NCI-H187 (cell line): ENCODE measurements around the gene TBC1D22A.

ENCODE experiments used
- DNase-seq, 2 experiments: peaks; one replicate each; lab custom pipeline; 2025; lab: John Stamatoyannopoulos, UW

The TBC1D22A gene

GRCh38 chr22:47201996-47202818 lies 439.8 kb downstream of the TBC1D22A start:
- no peak for DNase-seq

DNA sequence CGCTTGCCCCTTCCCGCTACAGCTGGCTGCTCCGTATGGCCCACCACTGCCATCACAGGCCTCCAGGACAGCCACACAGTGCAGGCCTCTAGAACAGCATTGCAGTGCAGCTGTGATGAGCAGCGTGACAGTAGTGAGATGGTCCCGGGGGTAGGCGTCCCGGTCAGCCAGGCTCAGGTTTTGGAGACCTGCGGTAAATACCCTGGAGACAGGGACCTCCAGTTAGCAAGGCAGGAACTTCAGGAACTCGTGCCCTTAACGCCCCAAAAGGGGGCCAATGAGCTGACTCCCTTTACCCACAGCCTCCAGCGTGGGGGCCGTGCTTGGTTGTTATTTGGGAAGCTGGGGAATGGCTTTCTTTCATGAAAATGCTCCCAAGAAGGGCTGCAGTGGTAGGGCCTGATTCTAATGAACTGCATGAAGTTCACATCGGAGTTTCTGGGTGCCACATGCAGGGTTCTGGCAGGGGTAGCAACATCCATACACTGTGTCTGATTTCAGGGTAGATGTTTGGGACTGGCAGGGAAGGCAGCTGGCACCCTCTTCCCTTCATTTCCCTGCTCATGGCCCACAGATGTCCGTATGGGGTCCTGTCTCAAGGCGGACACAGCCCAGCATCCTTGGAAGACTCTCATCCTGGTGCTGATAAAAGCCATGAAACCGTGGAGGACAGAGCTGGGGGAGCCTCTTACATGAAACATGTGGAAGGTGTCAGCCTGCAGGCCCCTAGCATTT lies 440.5 kb downstream of the TBC1D22A start:
- no peak for DNase-seq

- no peak for DNase-seq
These were observed 441.1 kb downstream of the TBC1D22A start for GRCh38 chr22:47203554-47203991.

GRCh38 chr22:47204002-47204979 lies 441.8 kb downstream of the TBC1D22A start:
- DNase-seq: no peak

DNA sequence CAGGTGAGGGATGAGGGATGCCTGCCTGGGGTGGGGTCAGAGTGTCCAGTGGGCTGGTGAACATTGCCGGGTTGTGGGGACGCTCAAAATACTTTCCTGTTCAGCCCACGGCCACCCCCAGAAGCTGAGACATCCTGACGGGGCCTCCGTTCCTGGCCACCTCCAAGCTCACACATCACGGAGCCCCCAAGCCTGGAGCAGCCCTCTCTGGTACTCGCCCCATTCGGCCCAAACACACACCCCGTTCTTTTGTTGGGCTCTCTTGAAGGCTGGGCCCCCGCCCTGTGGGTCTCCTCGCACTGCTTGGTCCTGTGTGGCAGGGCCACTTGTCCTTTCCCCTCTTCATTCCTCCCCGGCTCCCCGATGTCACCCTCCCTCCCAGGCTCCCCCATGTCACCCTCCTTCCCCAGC lies 442.6 kb downstream of the TBC1D22A start:
- DNase-seq: no peak

DNA sequence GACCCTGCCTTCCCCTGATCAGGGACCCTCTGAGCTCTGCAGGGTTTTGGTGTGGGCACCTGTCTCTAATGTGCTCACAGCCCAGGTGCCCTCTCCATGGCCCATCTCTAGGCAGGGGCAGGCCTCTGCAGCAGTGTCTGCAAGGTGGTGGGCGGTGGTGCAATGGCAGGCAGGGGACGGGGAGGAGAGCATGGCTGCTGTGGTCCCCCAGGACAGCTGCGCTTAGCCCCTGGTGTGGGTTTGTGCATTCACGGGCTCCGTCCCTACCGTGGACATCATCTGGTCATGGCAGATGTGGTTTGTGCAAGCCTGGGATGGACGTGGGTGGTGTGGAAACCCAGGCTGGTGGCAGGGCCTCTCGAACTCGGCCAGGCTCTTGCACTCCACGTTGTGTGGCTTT lies 443.1 kb downstream of the TBC1D22A start:
- DNase-seq: no peak

DNA sequence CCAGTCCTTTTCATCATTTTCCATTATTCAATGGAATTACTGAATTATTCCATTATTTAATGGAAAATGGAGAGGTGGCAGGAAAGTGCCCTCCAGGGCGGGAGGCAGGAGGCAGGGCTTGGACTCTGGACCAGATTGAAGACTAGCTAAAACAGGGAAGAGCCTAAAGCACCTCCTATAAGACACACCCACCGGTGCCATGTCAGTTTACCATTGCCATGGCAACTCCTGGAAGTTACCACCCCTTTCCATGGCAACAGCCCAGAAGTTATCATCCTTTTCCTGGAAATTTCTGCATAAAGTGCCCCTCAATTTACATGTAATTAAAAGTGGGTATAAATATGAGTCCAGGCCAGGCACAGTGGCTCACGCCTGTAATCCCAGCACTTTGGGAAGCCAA lies 443.7 kb downstream of the TBC1D22A start:
- DNase-seq: no peak

- DNase-seq: no peak
These were observed 444.3 kb downstream of the TBC1D22A start for GRCh38 chr22:47206666-47207218.

- DNase-seq: no peak
These were observed 444.9 kb downstream of the TBC1D22A start for GRCh38 chr22:47207387-47207786.

GRCh38 chr22:47207846-47208554 lies 445.6 kb downstream of the TBC1D22A start:
- DNase-seq: no peak

GRCh38 chr22:47208630-47209029 lies 446.2 kb downstream of the TBC1D22A start:
- DNase-seq: no peak

- no peak for DNase-seq
These were observed 446.6 kb downstream of the TBC1D22A start for GRCh38 chr22:47209040-47209514.

- DNase-seq: no peak
These were observed 447.1 kb downstream of the TBC1D22A start for GRCh38 chr22:47209547-47210023.

DNA sequence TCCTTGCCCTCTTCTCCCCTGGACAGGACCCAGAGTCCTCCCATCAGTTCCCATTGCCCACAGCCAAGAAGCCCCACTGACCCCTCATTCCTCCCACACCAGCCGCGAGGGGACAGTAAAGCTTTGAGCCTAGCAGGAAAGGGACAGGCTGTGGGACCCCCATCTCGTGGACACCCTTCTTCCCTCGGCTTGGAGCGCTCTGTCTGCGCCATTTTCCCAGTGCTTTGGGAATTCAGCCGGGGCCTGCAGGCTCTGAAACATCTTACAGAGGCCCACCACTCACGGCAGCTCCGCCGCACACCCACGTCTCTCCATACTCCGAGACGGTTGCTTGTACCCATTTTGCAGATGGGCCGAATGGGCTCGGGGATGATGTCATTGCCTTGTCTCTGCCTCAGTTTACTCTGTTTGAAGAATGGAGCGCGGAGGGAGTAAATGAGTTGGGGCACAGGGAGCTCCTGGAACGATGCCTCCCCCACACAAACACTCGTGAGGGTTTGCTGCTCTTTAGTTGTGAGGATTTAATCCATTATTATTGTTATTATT lies 447.7 kb downstream of the TBC1D22A start:
- no peak for DNase-seq

DNA sequence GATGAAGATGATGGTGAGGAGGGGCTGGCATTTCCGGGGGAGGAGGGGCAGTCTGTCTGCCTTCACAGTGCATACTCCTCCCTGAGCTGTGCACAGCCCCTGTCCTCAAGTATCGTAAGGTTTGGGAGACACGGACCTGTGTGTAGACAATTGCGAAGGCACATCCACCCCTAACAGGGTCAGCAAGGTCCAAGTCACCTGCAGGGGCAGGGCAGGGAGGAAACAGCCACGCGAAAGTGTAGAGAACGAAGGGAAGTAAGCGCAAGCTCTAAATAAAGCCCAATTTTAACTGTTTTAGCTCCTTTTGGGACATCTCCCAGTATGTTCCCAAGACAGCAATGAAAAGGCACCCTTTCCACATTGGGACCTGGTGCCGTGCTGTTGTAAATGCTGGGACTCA lies 448.2 kb downstream of the TBC1D22A start:
- no peak for DNase-seq

- DNase-seq: no peak
These were observed 451.3 kb downstream of the TBC1D22A start for GRCh38 chr22:47213571-47214230.

- DNase-seq: no peak
These were observed 453.4 kb downstream of the TBC1D22A start for GRCh38 chr22:47215851-47216250.

DNA sequence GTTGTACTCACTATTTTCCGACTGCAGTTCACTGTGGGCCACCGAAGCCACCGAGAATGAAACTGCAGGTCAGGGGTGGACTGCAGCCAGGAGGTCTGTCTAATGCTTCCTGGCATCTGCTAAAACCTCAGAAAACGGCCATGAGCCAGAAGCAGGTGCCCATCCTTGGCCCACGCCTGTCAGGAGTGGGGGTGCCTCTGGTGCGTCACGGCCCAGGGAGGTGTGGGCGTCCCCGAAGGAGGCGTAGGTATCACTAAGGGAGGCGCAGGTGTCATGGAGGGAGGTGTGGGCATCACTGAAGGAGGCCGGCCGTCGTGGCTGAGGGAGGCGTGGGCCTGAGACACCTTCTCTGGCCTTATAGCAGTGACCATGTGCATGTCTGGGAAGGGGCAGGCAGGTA lies 456.2 kb downstream of the TBC1D22A start:
- no peak for DNase-seq

GRCh38 chr22:47219789-47220188 lies 457.3 kb downstream of the TBC1D22A start:
- no peak for DNase-seq

DNA sequence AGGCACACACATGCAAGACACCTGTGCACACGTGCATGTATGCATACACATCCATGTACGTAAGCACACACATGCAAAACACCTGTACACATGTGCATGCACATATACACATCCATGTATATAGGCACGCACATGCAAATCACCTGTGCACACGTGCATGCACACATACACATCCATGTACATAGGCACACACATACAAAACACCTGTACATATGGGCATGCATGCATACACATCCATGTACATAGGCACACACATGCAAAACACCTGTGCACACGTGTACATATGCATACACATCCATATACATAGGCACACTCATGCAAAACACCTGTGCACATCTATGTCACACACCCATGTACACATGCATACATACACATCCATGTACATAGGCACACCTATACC lies 458.3 kb downstream of the TBC1D22A start:
- DNase-seq: no peak
